Muscle of arm (tissue), 14 donors: ENCODE data around the gene GPR153. TPM values are rescaled to one million over a fixed set of nuclear protein-coding genes. Genes with fewer than 3 reads are reported as not detected.
"Not testable (repeated sequence)": the region's sequence is repeated elsewhere in the genome, so short reads cannot be mapped to it uniquely, and the experiment has no call there.

Experiments used
- DNase-seq: peaks from one replicate; pipeline ENCODE4 v3.0.0-alpha.2; 2013
- long read RNA-seq, 11 donors: transcript quantifications; one replicate each; lab custom pipeline, GENCODE V29; 2026
- polyA plus RNA-seq, 12 donors: library from polyadenylated mRNA; unstranded; fragments of 120-200 nt; gene quantifications; one replicate each; pipeline ENCODE4 v1.2.1, GENCODE V29; 2013; ENCODE audit not compliant: insufficient read length in 12 of 12

GPR153 gene
- polyA plus RNA-seq = 10 to 100 TPM in 11 of 12 donors, not detected in 1; 12.2 to 22.5 (median 16.8) TPM
- long read RNA-seq, donor 1, full-length matches to known transcripts = 5 of 5 reads
- long read RNA-seq, donor 1, partial matches to known transcripts = 0 of 5 reads
- long read RNA-seq, donor 1, other reads (novel, unspliced or antisense) = 0 of 5 reads
- long read RNA-seq, donor 2, full-length matches to known transcripts = 3 of 3 reads
- long read RNA-seq, donor 2, partial matches to known transcripts = 0 of 3 reads
- long read RNA-seq, donor 2, other reads (novel, unspliced or antisense) = 0 of 3 reads
- long read RNA-seq, donor 3, full-length matches to known transcripts = 3 of 3 reads
- long read RNA-seq, donor 3, partial matches to known transcripts = 0 of 3 reads
- long read RNA-seq, donor 3, other reads (novel, unspliced or antisense) = 0 of 3 reads
- long read RNA-seq, donor 4, full-length matches to known transcripts = 5 of 5 reads
- long read RNA-seq, donor 4, partial matches to known transcripts = 0 of 5 reads
- long read RNA-seq, donor 4, other reads (novel, unspliced or antisense) = 0 of 5 reads
- long read RNA-seq, donor 5, full-length matches to known transcripts = 4 of 4 reads
- long read RNA-seq, donor 5, partial matches to known transcripts = 0 of 4 reads
- long read RNA-seq, donor 5, other reads (novel, unspliced or antisense) = 0 of 4 reads
- long read RNA-seq, donor 6, full-length matches to known transcripts = 4 of 4 reads
- long read RNA-seq, donor 6, partial matches to known transcripts = 0 of 4 reads
- long read RNA-seq, donor 6, other reads (novel, unspliced or antisense) = 0 of 4 reads
- long read RNA-seq, donor 7, full-length matches to known transcripts = 1 of 1 reads
- long read RNA-seq, donor 7, partial matches to known transcripts = 0 of 1 reads
- long read RNA-seq, donor 7, other reads (novel, unspliced or antisense) = 0 of 1 reads
- long read RNA-seq, donor 8, full-length matches to known transcripts = 7 of 7 reads
- long read RNA-seq, donor 8, partial matches to known transcripts = 0 of 7 reads
- long read RNA-seq, donor 8, other reads (novel, unspliced or antisense) = 0 of 7 reads
- long read RNA-seq, donor 9, full-length matches to known transcripts = 2 of 2 reads
- long read RNA-seq, donor 9, partial matches to known transcripts = 0 of 2 reads
- long read RNA-seq, donor 9, other reads (novel, unspliced or antisense) = 0 of 2 reads
- long read RNA-seq, donor 10, full-length matches to known transcripts = 7 of 7 reads
- long read RNA-seq, donor 10, partial matches to known transcripts = 0 of 7 reads
- long read RNA-seq, donor 10, other reads (novel, unspliced or antisense) = 0 of 7 reads
- long read RNA-seq, donor 11, full-length matches to known transcripts = 2 of 2 reads
- long read RNA-seq, donor 11, partial matches to known transcripts = 0 of 2 reads
- long read RNA-seq, donor 11, other reads (novel, unspliced or antisense) = 0 of 2 reads

- DNase-seq = no peak
Observed at GRCh38 chr1:6260961-6261614, at the start of gene GPR153. TSS of gene GPR153 (minus strand) at chr1:6261098. CDS start at chr1:6254905, 6,193 bp downstream.

- no peak for DNase-seq
Observed at GRCh38 chr1:6310116-6310848, 49.4 kb upstream of the GPR153 start.

DNA sequence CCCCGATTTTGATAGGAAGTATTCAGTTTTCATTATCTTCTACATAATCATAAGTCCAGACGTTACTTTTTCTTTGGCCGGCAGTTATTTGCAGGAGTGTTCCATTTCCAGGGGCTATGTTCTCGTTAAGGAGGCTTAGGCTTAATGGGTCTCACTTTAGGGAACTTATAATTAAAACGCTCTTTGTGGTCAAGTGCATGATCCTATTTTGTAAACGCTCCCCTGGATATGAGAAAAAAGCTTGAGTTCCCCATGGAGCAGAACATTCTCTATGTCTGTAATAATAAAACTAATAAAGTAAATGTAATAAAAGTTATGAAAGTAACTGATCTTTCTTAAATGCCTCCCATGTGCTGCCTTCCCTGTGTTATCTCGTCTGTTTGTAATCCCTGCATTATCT lies 48.7 kb upstream of the GPR153 start:
- DNase-seq = no peak

DNA sequence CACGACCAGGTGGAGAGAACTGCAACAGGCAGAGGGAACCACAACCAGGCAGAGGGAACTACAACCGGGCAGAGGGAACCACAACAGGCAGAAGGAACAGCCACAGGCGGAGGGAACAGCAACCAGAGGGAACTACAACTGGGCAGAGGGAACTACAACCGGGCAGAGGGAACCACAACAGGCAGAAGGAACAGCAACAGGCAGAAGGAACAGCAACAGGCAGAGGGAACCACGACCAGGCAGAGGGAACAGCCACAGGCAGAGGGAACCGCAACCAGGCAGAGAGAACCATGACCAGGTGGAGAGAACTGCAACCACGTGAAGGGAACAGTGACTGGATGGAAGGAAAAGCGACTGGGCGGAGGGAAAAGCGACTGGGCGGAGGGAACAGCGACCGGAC lies 47.6 kb upstream of the GPR153 start:
- no peak for DNase-seq

DNA sequence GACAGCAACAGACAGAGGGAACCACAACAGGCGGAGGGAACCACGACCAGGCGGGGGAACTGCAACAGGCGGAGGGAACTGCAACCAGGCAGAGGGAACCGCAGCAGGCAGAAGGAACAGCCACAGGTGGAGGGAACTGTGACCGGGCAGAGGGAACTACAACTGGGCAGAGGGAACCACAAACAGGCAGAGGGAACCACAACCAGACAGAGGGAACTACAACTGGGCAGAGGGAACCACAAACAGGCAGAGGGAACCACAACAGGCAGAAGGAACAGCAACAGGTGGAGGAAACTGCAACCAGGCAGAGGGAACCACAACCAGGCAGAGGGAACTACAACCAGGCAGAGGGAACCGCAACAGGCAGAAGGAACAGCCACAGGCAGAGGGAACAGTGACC lies 46.8 kb upstream of the GPR153 start:
- DNase-seq = not testable (repeated sequence)

DNA sequence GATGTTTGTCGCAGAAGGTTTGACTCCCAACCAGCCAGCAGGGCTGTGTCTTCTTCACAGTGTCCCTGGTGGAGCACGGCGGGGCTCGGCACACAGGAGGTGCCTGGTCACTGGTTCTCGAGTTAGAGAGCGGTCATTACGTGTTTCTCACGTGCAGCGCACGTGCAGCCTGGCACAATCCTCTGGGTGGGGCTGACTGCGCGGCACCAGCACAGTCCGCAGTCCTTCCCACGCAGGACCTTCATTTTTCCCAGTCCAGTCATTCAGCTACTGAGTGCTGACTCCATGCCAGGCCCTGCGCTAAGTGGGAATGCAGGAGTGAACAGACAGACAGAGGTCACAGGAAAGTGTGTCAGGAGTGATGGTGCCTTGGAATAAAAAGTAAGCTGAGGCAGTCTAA lies 46.2 kb upstream of the GPR153 start:
- DNase-seq = no peak

- no peak for DNase-seq
Observed at GRCh38 chr1:6303397-6304012, 42.6 kb upstream of the GPR153 start.

DNA sequence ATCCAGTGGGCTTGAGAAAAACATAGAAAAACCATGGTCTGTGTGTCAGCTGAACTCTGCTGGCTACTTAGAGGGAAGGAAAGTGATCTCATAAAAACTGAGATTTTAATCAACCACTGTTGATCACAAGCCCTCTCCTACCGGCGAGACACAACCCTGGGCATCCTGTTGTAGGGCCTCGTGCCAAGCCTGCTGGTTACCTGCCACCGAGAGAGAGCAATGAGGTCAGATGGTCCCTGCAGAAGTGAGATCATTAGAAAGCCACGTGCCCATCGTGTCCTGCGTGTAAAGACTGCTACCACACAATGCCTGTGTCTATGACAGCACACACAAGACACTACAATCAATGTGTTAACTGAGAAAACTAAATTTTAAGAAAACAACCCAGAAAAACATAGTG lies 41.7 kb upstream of the GPR153 start:
- DNase-seq = no peak

GRCh38 chr1:6301526-6301925 lies 40.6 kb upstream of the GPR153 start:
- DNase-seq = no peak

- DNase-seq = no peak
Observed at GRCh38 chr1:6300342-6301048, 39.6 kb upstream of the GPR153 start.

GRCh38 chr1:6299557-6300165 lies 38.8 kb upstream of the GPR153 start:
- DNase-seq = no peak

GRCh38 chr1:6298940-6299465 lies 38.1 kb upstream of the GPR153 start:
- no peak for DNase-seq

DNA sequence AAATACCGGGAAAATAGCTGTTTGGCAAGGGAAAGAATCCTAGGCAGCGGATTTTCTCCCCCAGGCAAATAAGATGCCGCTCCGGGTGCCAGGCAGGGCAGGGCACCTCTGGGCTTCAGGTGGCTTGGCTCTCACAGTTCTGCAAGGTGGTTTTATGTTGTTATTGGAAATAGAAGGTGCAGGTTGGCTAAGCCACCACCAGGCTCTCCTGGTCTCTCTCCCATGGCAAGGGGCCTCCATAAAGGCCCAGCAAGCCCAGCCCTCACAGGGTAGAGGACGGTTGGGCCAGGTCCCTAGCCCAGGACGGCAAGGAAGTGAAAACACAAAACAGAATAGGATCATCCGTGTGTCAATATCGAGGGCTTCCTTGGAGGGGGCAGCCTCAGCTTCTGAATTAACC lies 37.6 kb upstream of the GPR153 start:
- no peak for DNase-seq

DNA sequence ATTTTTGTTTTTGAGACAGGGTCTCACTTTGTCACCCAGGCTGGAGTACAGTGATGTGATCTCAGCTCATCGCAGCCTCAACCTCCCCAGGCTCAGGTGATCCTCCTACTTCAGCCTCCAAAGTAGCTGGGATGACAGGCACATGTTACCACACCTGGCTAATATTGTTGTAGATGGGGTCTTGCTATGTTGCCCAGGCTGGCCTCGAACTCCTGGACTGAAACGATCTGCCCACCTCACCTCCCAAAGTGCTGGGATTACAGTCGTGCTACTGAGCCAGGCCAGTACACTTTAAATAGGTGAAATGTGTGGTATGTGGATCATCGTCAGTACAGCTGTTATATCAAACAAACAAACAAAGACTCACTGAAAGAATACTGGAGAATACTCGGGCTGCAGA lies 35.0 kb upstream of the GPR153 start:
- no peak for DNase-seq

GRCh38 chr1:6294890-6295556 lies 34.1 kb upstream of the GPR153 start:
- no peak for DNase-seq

- no peak for DNase-seq
Observed at GRCh38 chr1:6294080-6294889, 33.4 kb upstream of the GPR153 start.

GRCh38 chr1:6292102-6292501 lies 31.2 kb upstream of the GPR153 start:
- DNase-seq = no peak
